Measurements from ENCODE around the gene AZU1.

AZU1 gene

DNA sequence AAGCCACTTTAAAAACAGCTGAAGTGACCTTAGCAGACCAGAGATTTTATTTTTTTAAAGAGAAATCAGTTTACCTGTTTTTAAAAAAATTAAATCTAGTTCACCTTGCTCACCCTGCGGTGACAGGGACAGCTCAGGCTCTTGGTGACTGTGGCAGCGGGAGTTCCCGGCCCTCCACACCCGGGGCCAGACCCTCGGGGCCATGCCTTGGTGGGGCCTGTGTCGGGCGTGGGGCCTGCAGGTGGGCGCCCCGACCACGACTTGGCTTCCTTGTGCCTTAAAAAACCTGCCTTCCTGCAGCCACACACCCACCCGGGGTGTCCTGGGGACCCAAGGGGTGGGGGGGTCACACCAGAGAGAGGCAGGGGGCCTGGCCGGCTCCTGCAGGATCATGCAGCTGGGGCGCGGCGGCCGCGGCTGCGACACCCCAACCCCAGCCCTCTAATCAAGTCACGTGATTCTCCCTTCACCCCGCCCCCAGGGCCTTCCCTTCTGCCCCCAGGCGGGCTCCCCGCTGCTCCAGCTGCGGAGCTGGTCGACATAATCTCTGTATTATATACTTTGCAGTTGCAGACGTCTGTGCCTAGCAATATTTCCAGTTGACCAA is 16.7 kb upstream of the AZU1 start:
- Histone ChIP-seq H3K18ac (ENCODE audit: low read length) (no peak overlapping the region), H3K79me1 (ENCODE audit: low read length) (peaks cover 13% of the 10 kb centered on the region), H3K27ac (ENCODE audit: low read depth, low read length) (no peak overlapping the region), H3K4me1 (ENCODE audit: control insufficient read depth, low read depth, low read length) (no peaks in the 10 kb centered on the region), H3K4me3 (ENCODE audit: low read length) (no peak overlapping the region), H2BK120ac (ENCODE audit: low read depth, low read length) (no peak overlapping the region), H3K9ac (ENCODE audit: low read length) (no peak overlapping the region), H3K4me2 (ENCODE audit: low read length) (no peak overlapping the region), H3K23ac (ENCODE audit: low read length) (no peak overlapping the region), H3K27me3 (ENCODE audit: insufficient read depth, low read length, poor library complexity) (no peaks in the 10 kb centered on the region), H3K56ac (ENCODE audit: low read length) (no peak overlapping the region), H2BK15ac (replicated peaks; ENCODE audit: low read depth) (no peak overlapping the region), H4K8ac (ENCODE audit: low read depth, low read length) (no peak overlapping the region), H2AK5ac (ENCODE audit: low read length) (no peak overlapping the region), H3K79me2 (ENCODE audit: control insufficient read depth, insufficient read depth, low read length) (peaks cover 17% of the 10 kb centered on the region), H3K4ac (ENCODE audit: low read depth, low read length) (no peak overlapping the region), H2BK5ac (ENCODE audit: low read length) (no peak overlapping the region), H4K5ac (ENCODE audit: low read length) (no peak overlapping the region), H3K36me3 (ENCODE audit: control insufficient read depth, insufficient read depth, low read length) (peaks cover 33% of the 10 kb centered on the region)
- no peak for DNase-seq
- no CpG with 5 or more reads among the region's 25 CpGs for WGBS (ENCODE audit: extremely low coverage, insufficient coverage, low lambda C conversion rate)

DNA sequence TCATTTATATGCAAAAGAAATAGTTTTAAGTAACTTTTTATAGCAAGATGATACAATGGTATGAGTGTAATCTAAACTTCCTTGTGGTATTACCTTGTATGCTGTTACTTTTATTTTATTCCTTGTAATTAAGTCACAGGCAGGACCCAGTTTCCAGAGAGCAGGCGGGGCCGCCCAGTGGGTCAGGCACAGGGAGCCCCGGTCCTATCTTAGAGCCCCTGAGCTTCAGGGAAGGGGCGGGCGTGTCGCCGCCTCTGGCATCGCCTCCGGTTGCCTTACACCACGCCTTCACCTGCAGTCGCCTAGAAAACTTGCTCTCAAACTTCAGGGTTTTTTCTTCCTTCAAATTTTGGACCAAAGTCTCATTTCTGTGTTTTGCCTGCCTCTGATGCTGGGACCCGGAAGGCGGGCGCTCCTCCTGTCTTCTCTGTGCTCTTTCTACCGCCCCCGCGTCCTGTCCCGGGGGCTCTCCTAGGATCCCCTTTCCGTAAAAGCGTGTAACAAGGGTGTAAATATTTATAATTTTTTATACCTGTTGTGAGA is 16.1 kb upstream of the AZU1 start:
- H4K5ac ChIP-seq (ENCODE audit: low read length): no peak overlapping the region
- H4K8ac ChIP-seq (ENCODE audit: low read depth, low read length): no peak overlapping the region
- no CpG with 5 or more reads among the region's 20 CpGs for WGBS (ENCODE audit: extremely low coverage, insufficient coverage, low lambda C conversion rate)
- H3K9ac ChIP-seq (ENCODE audit: low read length): no peak overlapping the region
- no peak overlapping the region for H2BK120ac ChIP-seq (ENCODE audit: low read depth, low read length)
- peaks cover 11% of the 10 kb centered on the region for H3K79me1 ChIP-seq (ENCODE audit: low read length)
- peaks cover 14% of the 10 kb centered on the region for H3K79me2 ChIP-seq (ENCODE audit: control insufficient read depth, insufficient read depth, low read length)
- H3K4ac ChIP-seq (ENCODE audit: low read depth, low read length): no peak overlapping the region
- H3K27me3 ChIP-seq (ENCODE audit: insufficient read depth, low read length, poor library complexity): no peaks in the 10 kb centered on the region
- no peak overlapping the region for H2AK5ac ChIP-seq (ENCODE audit: low read length)
- peaks cover 29% of the 10 kb centered on the region for H3K36me3 ChIP-seq (ENCODE audit: control insufficient read depth, insufficient read depth, low read length)
- no peak overlapping the region for H3K27ac ChIP-seq (ENCODE audit: low read depth, low read length)
- no peak overlapping the region for H3K4me3 ChIP-seq (ENCODE audit: low read length)
- no peaks in the 10 kb centered on the region for H3K4me1 ChIP-seq (ENCODE audit: control insufficient read depth, low read depth, low read length)
- H3K4me2 ChIP-seq (ENCODE audit: low read length): no peak overlapping the region
- no peak overlapping the region for H2BK5ac ChIP-seq (ENCODE audit: low read length)
- no peak overlapping the region for H3K18ac ChIP-seq (ENCODE audit: low read length)
- no peak overlapping the region for H3K23ac ChIP-seq (ENCODE audit: low read length)
- no peak for DNase-seq
- H3K56ac ChIP-seq (ENCODE audit: low read length): no peak overlapping the region
- H2BK15ac ChIP-seq (replicated peaks; ENCODE audit: low read depth): no peak overlapping the region

DNA sequence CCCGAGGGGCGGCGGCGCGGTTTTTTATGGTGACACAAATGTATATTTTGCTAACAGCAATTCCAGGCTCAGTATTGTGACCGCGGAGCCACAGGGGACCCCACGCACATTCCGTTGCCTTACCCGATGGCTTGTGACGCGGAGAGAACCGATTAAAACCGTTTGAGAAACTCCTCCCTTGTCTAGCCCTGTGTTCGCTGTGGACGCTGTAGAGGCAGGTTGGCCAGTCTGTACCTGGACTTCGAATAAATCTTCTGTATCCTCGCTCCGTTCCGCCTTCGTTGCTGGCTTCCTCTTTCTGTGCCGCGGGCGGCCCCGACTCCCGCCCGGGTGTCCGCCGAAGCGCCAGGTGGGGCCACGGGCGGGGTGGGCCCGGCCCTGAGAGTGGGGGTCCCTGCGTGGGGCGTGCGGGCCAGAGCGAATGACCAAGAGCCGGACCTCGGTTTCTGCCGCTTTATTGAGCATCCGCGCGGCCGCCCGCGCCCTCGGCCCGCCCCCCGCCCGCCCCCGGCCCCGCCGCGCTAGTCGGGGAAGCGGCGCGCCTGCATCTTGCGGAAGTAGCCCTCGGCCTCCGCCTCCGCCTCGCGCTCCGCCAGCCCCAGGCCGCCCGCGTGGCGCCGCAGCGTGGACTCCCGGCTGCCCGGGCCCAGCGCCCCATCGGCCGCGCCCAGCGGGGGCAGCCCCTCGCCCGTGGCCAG is 15.4 kb upstream of the AZU1 start:
- Histone ChIP-seq H3K4me1 (ENCODE audit: control insufficient read depth, low read depth, low read length) (no peaks in the 10 kb centered on the region), H2BK120ac (ENCODE audit: low read depth, low read length) (no peak overlapping the region), H3K4ac (ENCODE audit: low read depth, low read length) (no peak overlapping the region), H2AK5ac (ENCODE audit: low read length) (no peak overlapping the region), H3K9ac (ENCODE audit: low read length) (no peak overlapping the region), H3K56ac (ENCODE audit: low read length) (no peak overlapping the region), H3K23ac (ENCODE audit: low read length) (no peak overlapping the region), H3K27me3 (ENCODE audit: insufficient read depth, low read length, poor library complexity) (no peaks in the 10 kb centered on the region), H3K27ac (ENCODE audit: low read depth, low read length) (no peak overlapping the region), H3K79me2 (ENCODE audit: control insufficient read depth, insufficient read depth, low read length) (peaks cover 8% of the 10 kb centered on the region), H3K4me2 (ENCODE audit: low read length) (no peak overlapping the region), H3K36me3 (ENCODE audit: control insufficient read depth, insufficient read depth, low read length) (peaks cover 23% of the 10 kb centered on the region), H2BK15ac (replicated peaks; ENCODE audit: low read depth) (no peak overlapping the region), H3K4me3 (ENCODE audit: low read length) (no peak overlapping the region), H4K5ac (ENCODE audit: low read length) (no peak overlapping the region), H2BK5ac (ENCODE audit: low read length) (no peak overlapping the region), H3K18ac (ENCODE audit: low read length) (no peak overlapping the region), H4K8ac (ENCODE audit: low read depth, low read length) (no peak overlapping the region), H3K79me1 (ENCODE audit: low read length) (peaks cover 6% of the 10 kb centered on the region)
- WGBS (ENCODE audit: extremely low coverage, insufficient coverage, low lambda C conversion rate): no CpG with 5 or more reads among the region's 80 CpGs
- no peak for DNase-seq

DNA sequence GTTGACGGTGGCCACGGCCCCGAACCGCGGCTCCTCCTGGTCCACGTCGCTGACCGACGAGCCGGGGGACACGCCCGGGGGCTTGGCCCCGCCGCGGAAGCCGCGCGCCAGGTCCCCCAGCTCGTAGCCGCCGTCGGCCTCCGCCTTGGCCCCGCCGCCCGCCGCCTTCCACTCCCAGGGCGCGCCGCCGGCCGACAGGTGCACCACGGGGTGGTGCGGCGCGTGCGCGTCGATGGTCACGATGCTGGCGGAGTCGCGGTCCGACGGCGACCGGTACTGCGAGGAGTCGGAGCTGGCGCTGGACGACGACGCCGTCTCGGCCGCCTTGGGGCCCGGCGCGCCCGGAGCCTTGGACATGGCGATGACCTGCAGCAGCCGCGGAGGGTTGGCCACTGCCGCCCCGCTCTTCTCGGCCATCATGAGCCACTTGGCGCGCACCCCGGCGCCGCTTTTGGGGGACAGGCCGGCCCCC is 14.9 kb upstream of the AZU1 start:
- Histone ChIP-seq H3K36me3 (ENCODE audit: control insufficient read depth, insufficient read depth, low read length) (peaks cover 19% of the 10 kb centered on the region), H3K27ac (ENCODE audit: low read depth, low read length) (no peak overlapping the region), H3K9ac (ENCODE audit: low read length) (no peak overlapping the region), H3K4me1 (ENCODE audit: control insufficient read depth, low read depth, low read length) (no peaks in the 10 kb centered on the region), H4K5ac (ENCODE audit: low read length) (no peak overlapping the region), H3K56ac (ENCODE audit: low read length) (no peak overlapping the region), H3K27me3 (ENCODE audit: insufficient read depth, low read length, poor library complexity) (no peaks in the 10 kb centered on the region), H3K79me2 (ENCODE audit: control insufficient read depth, insufficient read depth, low read length) (peaks cover 2% of the 10 kb centered on the region), H3K79me1 (ENCODE audit: low read length) (peaks cover 2% of the 10 kb centered on the region), H2BK120ac (ENCODE audit: low read depth, low read length) (no peak overlapping the region), H2AK5ac (ENCODE audit: low read length) (no peak overlapping the region), H3K4me3 (ENCODE audit: low read length) (no peak overlapping the region), H3K23ac (ENCODE audit: low read length) (no peak overlapping the region), H3K4me2 (ENCODE audit: low read length) (no peak overlapping the region), H3K4ac (ENCODE audit: low read depth, low read length) (no peak overlapping the region), H2BK15ac (replicated peaks; ENCODE audit: low read depth) (no peak overlapping the region), H3K18ac (ENCODE audit: low read length) (no peak overlapping the region), H2BK5ac (ENCODE audit: low read length) (no peak overlapping the region), H4K8ac (ENCODE audit: low read depth, low read length) (no peak overlapping the region)
- no peak for DNase-seq
- no CpG with 5 or more reads among the region's 72 CpGs for WGBS (ENCODE audit: extremely low coverage, insufficient coverage, low lambda C conversion rate)

DNA sequence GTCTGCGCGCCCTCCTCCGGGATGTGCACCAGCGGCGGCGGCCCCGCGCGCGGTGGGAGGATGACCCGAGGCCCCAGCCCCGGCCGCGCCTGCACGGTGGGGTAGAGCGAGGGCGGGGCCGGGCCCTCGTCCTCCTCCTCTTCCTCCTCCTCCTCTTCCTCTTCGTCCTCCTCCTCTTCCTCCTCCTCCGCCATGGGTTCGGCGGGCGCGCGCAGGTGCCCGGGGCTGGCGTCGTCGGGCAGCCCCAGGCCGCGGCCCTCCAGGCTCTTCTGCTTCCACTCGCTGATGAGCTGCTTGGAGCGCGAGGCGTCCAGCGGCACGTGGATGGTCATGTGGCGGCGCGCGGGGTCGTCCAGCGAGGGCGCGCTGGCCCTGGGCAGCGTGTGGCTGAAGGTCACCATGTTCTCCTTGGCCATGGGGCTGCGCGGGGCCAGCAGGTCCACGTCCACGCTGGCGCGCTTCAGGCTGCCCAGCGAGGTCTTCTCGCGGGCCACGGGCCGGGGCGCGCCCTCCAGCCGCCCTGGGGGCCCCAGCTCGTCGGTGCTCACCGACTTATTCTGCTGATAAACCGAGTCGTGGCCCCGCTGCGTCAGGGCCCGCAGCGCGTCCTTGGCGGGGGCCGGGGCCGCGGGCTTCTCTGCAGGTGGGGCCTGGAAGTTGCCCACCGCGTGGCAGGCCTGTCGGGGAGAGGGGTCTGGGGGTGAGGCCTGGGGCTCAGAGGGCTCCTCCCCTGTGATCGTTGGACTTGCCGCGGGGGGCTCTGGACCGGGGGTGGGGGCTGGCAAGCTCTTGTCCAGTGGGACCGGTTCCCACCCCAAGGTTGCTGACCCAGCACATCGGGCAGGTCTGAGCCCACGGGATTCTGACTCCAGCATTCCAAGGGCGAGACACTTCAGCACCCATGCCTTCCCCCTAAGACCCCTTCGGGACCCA is 14.2 kb upstream of the AZU1 start:
- H3K9ac ChIP-seq (ENCODE audit: low read length): no peak overlapping the region
- no peak overlapping the region for H3K27ac ChIP-seq (ENCODE audit: low read depth, low read length)
- peaks cover 15% of the 10 kb centered on the region for H3K36me3 ChIP-seq (ENCODE audit: control insufficient read depth, insufficient read depth, low read length)
- no peak overlapping the region for H3K4me3 ChIP-seq (ENCODE audit: low read length)
- DNase-seq: no peak
- H3K79me1 ChIP-seq (ENCODE audit: low read length): no peaks in the 10 kb centered on the region
- no peak overlapping the region for H3K23ac ChIP-seq (ENCODE audit: low read length)
- H3K79me2 ChIP-seq (ENCODE audit: control insufficient read depth, insufficient read depth, low read length): no peaks in the 10 kb centered on the region
- no peak overlapping the region for H3K56ac ChIP-seq (ENCODE audit: low read length)
- no peak overlapping the region for H3K4me2 ChIP-seq (ENCODE audit: low read length)
- no peaks in the 10 kb centered on the region for H3K4me1 ChIP-seq (ENCODE audit: control insufficient read depth, low read depth, low read length)
- H3K4ac ChIP-seq (ENCODE audit: low read depth, low read length): no peak overlapping the region
- no peak overlapping the region for H2BK15ac ChIP-seq (replicated peaks; ENCODE audit: low read depth)
- no peak overlapping the region for H2AK5ac ChIP-seq (ENCODE audit: low read length)
- no CpG with 5 or more reads among the region's 87 CpGs for WGBS (ENCODE audit: extremely low coverage, insufficient coverage, low lambda C conversion rate)
- no peaks in the 10 kb centered on the region for H3K27me3 ChIP-seq (ENCODE audit: insufficient read depth, low read length, poor library complexity)
- H2BK120ac ChIP-seq (ENCODE audit: low read depth, low read length): no peak overlapping the region
- H4K8ac ChIP-seq (ENCODE audit: low read depth, low read length): no peak overlapping the region
- no peak overlapping the region for H2BK5ac ChIP-seq (ENCODE audit: low read length)
- no peak overlapping the region for H3K18ac ChIP-seq (ENCODE audit: low read length)
- no peak overlapping the region for H4K5ac ChIP-seq (ENCODE audit: low read length)
